Ureter (tissue), 1 donor: ENCODE results near the gene FXYD4. TPM values are rescaled to one million over a fixed set of nuclear protein-coding genes. Genes with fewer than 3 reads are reported as not detected.
"Not testable (repeated sequence)": the region's sequence is repeated elsewhere in the genome, so short reads cannot be mapped to it uniquely, and the experiment has no call there.

Source experiments
- DNase-seq: peaks from one replicate; pipeline ENCODE4 v3.0.0-alpha.2; 2020; ENCODE audit warnings: low spot score
- total RNA-seq: library from RNA; stranded (reverse); gene quantifications from one replicate; pipeline ENCODE4 v1.2.4, GENCODE V29; 2023
- donor health status: DM: yes; HTN: yes; CAD: no.

FXYD4 gene
- total RNA-seq, 1 donor from 2014 or later, result 13.8 TPM

DNA sequence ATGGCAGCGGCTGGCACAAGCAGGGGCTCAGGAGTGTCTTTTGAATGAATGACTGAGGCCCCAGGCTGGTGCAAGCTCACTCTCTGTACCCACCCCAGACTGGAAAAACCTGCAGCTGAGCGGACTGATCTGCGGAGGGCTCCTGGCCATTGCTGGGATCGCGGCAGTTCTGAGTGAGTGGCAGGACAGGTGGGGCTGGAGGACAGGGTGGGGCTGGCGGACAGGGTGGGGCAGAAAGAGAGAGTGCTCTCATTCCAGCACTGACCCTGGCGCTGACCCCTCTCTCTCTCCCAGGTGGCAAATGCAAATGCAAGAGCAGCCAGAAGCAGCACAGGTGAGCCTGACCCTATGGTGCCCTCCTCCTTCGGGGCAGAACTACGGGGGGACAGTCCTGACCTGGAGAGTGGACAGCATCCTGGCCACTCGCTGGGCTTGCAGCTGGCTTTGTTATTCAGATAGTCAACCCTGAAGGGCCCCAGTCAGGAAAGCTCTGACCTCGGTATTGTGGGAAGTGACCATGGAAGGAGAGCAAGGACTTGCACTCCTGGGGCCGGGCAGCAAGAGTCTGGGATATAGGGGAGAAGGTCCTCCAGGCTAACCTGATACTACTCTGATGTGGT is 4.1 kb downstream of the FXYD4 start:
- DNase-seq, result peak; percentile 57

DNA sequence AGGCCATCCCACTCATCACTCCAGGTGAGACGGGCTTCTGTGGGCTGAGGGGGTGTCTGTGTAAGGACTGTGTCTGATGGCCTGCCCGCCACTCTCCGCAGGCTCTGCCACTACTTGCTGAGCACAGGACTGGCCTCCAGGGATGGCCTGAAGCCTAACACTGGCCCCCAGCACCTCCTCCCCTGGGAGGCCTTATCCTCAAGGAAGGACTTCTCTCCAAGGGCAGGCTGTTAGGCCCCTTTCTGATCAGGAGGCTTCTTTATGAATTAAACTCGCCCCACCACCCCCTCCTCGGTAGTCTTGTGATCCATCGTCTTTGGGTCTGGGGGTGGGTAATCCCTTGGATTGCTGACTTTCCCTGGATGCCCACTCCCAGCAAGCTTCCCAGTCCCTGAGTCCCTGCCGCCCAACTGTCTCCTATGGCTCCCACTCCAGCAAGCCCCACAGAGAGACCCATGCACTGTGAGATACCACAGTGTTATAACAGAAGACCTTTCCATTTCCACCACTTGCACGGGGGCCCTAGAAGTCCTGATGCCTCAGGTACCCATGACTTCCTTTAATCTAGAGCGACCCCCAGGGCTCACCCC is 4.7 kb downstream of the FXYD4 start:
- no peak for DNase-seq

DNA sequence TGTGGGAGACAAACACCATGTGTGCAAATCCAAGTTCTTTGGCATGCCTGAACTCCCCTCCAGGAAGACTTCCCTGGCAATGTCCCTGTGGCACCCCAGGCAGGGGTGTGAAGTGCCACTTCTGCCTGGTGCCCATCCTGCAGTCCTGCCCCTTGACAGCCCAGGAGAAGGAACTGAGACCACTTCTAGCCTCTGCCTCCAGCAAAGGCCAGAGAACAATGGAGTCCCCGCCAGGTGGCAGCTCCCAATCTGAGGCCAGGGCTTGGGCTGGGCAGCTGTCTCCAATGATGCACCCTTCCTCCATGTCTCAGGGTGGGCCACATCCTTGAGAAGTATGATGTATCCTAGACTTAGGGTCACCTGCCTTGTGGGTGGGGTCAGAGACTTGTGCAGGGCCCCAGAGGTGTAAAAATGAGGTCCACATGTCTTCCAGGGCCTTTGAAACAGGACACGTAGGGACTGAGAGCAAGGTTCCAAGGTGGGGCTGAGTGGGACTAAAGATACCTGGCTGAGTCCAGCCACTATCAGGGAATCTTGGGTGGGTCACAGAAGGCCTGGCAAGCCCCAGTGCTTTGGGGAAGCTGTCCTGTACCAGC is 5.5 kb downstream of the FXYD4 start:
- no peak for DNase-seq

DNA sequence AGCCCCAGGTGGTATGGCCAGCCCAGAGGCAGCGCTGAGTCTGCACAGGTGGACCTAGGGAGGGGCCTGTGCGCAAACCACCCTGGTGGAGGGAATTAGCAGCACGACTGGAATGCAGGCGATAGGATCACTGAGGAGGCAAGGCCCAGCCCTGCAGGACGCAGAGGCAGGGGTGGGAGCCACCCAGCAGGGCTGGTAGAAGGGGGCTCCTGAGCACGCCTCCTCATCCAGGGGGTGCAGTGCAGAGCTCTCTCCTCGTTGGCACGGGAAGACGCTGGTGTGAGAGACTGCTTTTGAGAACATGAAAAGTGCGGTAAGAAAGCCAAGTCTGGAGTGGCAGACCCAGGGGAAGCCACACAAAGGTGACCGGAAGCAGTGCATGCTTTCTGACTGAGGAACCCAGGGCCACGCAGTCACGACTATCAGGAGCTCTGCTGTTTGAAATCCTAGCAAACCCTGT is 6.0 kb downstream of the FXYD4 start:
- peak; percentile 78 for DNase-seq

DNA sequence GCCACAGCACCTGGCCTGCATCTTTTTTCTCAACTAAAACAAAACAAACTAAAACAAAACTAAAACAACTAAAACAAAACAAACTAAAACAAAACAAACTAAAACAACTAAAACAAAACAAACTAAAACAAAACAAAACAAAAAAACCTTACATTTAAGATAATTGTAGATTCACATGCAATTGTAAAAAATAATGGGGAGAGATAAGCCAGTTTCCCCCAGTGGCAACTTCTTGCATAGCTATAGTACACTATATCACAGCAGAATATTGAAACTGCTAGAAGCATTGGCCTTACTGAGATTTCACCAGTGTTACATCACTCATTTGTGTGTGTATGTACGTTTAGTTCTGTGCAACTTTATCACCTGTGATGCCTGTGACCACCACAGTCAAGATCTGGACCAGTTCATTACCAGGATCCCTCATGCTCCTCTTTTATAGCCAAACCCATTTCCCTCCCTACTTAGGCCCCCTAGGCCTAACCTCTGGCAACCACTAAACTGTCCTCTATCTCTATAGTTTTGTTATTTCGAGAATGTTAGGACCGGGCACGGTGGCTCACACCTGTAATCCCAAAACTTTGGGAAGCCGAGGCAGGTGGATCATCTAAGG is 9.3 kb downstream of the FXYD4 start:
- DNase-seq, result no peak

DNA sequence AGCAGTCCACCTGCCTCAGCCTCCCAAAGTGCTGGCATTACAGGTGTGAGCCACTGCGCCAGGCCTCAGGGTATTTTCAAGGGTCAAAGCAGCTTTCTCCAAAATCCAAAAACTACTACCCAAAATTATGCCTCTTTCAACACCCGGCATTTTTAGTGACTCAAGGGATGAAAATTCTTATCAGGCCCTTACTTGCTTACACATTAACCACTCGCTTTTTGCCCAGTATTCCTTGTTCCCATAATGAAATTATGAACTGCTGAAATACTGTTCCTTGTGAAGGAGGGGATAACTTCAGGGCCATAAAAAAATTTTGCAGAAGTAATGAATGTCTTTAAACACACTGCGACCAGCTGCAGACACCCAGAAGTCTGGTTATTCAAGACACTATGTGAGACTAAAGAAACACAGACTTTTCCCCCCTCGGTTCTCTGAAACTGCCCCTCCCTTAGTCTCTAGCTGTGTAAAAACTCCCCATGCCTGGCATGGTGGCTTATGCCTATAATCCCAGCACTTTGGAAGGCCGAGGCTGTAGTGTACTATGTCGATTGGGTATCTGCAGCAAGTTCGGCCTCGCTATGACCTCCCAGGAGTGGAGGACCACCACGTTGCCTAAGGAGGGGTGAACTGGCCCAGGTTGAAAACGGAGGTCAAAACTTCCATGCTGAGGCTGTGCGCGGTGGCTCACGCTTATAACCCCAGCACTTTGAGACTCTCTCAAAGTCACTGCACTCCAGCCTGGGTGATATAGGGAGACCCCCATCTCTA is 12.0 kb downstream of the FXYD4 start:
- DNase-seq, result no peak

DNA sequence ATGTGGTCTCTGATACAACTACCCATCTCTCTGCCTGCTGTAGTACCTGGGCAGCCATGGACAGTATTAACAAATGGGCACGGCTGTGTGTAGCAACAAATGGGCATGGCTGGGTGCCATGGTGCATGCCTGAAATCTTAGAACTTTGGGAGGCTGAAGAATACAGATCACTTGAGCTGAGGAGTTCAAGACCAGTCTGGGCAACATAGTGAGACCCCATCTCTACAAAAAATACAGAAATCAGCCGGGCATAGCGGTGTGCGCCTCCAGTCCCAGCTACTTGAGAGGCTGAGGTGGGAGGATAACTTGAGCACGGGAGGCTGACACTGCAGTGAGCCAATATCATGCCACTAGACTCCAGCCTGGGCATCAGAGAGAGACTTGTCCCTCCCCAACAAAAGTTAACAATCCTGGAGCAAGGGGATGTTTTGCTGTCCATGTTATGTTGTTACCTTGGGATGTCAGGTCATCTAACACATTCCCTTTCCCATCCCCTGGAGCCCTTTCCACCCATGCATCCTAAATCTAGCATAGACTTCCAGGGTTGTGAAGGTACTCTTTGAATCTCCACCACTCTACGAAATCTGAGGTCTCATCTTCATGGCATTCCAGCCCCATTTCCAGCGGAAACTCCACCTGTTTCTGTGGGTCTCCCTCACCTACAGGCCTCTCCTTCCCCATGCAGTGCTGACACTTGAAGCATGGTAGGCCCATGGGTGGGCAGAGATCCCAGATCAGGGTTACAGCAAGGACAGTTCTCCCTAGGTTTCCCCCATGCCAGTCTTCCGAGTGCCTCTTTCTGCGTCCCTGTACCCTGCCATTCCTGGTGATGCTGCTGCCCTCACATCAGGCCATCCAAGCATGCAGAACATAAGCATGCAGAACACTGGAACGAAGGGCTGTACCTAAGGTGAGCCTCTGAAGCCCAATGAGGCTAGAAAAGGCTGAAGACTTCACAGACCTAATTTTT is 13.1 kb downstream of the FXYD4 start:
- no peak for DNase-seq

DNA sequence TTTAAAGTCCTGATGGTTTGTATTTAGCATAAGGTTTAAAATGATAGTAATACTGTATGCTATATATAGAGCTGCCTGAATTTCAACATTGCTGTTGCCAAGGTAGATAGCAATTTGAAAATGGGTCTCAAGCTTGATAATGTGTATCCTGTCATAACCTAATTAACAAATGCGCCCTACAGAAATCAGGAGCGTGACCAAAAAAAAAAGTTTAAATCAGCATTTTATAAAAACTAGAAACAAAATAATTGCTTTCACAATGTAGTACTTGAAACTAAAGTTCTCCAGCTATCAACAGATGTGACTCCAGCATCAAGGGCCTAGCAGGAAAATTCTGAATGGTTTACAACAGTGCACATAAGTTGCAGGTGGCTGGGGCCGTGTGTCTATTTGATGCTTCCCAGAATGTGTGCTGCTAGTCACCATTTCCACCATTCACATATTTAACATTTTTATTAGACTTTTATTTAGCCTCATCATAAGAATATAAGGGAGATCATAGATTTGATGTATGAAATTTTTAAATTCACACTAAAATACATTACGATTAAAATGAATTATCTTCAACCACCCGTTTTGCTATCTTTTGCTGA is 14.1 kb downstream of the FXYD4 start:
- no peak for DNase-seq

DNA sequence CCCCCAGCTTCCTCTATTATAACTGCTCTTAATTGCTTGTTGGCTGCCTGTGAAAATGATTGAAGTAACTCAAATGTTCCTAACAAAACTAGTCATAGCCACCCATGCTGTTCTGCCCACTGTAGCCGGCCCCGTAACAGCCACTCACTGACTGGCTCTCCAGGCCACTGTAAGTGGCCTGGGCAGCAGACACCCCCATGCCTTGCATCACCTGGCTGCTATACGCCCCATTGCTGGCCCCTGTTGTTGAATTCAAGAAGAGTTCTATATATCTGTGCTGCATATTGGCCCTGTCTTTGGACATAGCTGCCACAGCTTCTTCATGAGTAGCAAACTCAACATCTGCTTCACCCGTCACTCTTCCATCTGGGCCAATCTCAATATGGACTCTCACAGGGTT is 15.1 kb downstream of the FXYD4 start:
- DNase-seq, result no peak

DNA sequence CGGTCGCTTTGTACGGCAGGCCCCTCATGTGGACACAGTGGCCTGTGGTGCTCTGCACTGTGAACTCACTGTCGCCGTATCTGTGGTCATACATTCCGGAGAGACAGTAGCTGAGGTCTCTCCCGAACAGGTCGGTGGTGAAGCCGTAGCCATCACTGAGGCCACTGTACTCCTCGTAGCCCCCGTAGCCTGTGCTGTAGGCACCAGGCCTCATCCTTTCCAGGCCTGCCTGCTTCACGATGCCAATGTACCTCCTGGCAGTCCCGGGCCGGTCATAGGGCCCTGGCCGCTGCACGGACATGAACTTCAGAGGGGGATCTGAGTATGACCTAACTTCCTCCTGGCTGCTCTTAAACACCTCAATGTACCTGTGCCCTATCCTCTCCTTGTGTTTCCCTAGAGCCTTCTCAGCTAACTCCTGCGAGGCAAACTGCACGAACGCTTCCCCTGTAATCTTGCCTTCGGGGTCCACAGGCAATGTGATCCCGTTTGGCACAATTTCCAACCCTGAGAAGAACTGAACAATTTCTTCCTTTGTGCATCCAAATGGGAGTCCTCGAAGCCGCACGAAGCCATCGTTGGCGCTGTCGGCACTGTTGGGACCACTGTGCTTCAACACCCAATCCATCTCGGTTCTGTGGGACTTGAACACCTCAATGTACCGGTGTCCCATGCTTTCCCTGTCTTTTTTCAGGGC is 15.7 kb downstream of the FXYD4 start:
- no peak for DNase-seq

DNA sequence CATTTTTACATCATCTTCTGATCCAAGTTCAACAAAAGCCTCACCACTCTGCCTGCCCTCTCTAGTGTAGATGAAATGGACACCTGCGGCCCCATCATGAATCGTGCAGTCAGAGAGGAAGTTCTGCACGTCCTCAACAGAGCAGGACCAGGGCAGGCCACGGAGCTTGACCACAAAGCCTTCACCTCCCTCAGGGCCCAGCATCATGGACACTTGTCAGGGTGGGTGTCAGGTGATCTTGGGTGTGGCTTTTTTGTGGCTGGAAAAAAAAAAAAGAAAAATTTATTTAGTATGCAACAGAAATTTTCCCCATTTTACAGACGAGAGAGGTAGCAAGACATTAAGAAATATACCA is 16.2 kb downstream of the FXYD4 start:
- DNase-seq, result no peak

DNA sequence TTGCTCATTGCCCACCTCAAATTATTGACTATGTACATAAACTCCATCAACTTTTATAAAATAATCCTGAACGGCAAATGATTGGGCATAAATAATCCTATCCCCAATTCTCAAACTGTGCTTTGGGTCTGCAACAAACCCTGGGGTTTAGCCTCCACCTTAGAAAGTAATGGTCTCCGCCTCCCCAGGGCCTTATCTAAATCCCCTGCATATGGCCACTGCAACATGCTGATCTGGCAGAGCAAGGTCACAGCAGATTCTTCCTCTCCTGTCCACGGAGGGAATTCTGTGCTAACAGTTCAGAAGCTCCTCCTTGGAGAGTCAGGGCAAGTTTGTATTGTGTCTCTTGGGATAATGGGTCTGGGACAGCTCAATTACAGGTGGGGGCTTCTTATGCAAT is 18.4 kb downstream of the FXYD4 start:
- no peak for DNase-seq

DNA sequence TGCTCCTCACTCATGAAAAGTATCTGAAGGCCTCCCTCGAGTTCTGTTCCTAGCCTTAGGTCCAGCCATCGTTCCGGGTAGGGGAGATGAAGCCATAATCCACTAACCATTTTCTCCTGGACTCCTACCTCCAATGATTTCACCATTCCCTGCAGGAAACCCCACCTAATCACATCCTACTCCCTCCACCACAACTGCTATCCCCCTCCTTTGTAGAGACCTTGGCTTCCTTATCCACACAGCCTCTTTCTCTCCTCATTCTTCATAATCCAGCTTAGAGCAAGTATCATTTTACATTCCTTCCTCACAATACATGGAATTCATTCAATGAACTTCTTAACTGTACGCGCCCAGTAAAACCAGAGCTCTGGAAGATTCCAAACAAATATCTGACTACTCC is 18.9 kb downstream of the FXYD4 start:
- DNase-seq, result no peak

DNA sequence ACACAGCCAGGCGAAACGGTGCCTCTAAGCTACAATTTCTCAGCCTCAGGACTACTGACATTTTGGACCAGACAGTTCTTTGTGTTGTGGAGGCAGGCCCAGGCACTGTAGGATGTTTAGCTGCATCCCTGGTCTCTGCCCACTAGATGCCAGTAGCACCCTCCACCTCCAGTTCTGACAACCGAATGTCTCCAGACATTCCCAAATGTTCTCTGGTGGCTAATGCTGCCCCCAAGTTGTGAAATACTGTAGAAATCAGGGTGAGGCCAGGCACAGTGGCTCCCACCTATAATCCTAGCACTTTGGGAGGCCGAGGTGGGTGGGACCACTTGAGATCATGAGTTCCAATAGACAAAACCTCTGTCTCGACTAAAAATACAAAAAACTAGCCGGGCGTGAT is 19.3 kb downstream of the FXYD4 start:
- DNase-seq, result no peak

DNA sequence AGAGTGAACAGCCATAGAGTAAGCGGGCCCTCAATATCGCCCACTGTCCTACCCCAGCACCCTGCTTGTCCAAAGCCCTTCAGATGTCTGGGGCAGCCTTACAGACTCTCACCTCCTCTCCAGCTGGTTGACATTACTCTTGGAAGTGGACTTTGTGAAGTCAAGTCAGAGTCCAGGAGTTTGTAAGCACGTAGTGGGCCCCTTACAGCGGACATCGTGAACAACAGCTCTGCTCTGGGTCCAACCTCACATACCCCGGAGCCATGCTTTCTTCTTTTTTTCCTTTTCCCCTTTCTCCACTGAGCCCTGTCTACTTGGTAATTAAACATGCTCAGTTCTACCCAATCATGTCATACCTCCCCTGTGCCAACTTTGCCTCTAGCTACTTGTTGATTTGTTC is 20.1 kb downstream of the FXYD4 start:
- DNase-seq, result no peak

DNA sequence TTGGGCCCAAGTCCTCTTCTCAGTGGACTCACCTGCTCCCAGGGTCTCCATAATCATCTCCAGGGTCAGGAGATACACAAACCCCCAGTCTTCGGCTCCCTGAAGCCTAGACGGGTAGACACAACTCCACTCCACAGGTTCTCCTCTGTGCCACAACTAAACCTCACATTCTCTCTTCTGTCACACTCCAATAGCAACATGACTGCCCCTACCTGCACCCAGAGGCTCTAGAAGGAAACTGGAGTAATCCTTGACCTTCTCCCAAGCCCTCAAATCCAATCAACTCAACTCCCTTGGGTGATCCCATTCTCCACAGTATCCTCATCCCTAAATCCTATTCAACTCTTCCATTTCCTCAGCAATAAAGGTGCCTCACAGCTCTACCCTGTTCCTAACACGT is 21.3 kb downstream of the FXYD4 start:
- DNase-seq, result no peak

DNA sequence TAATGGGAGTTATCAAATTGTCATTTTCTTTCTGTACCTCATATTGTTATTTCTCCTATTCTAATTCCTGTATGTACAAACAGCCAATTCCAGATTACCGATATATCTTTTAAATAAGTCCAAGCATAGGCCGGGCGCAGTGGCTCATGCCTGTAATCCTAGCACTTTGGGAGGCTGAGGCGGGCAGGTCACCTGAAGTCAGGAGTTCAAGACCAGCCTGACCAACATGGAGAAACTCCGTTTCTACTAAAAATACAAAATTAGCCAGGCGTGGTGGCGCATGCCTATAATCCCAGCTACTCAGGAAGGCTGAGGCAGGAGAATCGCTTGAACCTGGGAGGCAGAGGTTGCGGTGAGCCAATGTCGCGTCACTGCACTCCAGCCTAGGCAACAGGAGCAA is 21.8 kb downstream of the FXYD4 start:
- DNase-seq, result not testable (repeated sequence)

DNA sequence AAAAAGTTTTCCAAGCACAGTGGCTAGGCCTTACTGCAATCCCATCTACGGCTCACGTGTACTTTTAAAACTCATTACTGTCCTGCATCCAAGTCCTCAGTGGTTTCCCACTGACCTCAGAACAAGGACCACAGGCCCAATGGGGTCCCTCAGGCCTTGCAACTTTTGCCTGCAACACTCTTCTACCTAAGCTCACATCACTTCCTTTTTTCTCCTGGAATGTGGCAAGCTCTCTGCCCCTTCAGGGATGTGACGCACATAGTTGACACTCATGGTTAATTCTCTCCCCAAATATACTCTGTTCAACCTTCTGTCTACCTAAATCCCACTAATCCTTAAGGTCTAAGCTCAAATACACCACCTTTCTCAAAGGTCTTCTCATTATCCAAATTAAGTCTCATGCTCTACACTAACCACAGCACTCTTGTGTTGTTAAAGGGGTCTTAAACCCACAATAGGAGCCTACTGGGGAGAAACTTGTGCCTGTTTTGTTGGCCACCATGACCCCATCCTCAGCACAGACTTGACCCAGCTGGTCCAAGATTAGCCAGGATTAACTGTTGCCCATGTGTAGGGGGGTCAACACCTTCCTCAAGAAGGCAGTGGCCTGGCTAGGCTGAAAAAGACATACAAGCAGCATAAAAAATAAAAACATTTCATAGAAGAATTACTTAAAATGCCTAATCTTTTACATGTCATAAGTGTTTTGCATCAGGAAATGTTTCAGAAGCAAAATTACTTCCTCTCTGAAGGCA is 22.3 kb downstream of the FXYD4 start:
- no peak for DNase-seq

DNA sequence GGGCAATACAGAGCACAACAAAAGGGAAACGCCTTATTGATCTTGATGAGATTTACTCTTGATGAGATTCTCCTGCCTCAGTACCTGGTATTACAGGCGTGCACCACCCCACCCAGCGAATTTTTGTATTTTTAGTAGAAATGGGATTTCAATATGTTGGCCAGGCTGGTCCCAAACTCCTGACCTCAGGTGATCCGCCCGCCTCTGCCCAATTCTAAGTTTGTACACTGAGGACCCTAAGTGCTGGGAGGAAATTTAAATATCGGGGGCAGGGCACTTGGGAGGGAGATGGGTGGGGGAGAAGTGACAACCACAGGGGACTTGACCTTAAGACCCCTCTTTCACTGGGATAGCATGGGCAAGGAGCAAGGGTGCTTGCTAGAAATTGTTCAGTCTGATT is 23.4 kb downstream of the FXYD4 start:
- DNase-seq, result no peak
